ENCODE measurements around the gene BLM. TPM values are rescaled to one million over a fixed set of nuclear protein-coding genes. Genes with fewer than 3 reads are reported as not detected.
"Not testable (repeated sequence)": the region's sequence is repeated elsewhere in the genome, so short reads cannot be mapped to it uniquely, and the experiment has no call there.

The BLM gene
- total RNA-seq, 4 donors from 2014 or later, result 1.7 to 13.2 (median 4.2) TPM

DNA sequence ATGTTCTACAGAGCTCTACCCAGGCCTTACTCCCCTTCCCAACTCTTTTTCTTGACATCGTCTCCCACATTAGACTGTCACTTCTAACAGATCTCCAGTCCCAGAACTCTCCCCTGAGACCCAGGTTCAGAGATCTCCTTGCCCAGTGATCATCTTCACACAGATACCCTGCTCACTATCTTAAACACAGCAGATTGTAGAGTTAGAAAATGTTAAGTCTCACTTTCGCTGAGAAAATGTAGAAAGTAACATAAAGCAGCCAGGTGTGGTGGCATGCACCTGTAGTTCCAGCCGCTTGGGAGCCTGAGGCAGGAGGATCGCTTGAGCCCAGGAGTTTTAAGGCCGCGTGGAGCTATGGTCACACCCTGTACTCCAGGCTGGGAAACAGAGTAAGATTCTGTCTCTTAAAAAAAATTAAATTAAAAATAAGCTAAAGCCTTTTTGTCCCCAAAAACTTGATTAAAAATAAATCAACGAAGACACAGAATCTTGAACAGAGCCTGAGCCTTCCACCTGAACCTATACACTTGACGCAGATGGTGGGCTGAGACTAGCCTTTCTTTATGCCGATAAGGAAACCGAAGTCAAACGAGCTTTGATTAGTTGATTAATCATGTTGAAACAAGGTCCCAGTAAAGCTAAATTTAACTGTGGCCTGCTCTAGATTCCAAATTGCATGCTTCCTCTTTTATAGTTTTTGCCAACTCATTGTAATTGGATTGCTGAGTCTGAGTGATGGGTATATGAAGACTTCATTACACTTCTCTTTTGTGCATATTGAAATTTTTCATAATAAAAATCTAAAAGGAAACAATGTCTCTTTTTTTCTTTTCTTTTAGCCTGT is 31.3 kb upstream of the BLM start:
- TF ChIP-seq, protein P1, sequence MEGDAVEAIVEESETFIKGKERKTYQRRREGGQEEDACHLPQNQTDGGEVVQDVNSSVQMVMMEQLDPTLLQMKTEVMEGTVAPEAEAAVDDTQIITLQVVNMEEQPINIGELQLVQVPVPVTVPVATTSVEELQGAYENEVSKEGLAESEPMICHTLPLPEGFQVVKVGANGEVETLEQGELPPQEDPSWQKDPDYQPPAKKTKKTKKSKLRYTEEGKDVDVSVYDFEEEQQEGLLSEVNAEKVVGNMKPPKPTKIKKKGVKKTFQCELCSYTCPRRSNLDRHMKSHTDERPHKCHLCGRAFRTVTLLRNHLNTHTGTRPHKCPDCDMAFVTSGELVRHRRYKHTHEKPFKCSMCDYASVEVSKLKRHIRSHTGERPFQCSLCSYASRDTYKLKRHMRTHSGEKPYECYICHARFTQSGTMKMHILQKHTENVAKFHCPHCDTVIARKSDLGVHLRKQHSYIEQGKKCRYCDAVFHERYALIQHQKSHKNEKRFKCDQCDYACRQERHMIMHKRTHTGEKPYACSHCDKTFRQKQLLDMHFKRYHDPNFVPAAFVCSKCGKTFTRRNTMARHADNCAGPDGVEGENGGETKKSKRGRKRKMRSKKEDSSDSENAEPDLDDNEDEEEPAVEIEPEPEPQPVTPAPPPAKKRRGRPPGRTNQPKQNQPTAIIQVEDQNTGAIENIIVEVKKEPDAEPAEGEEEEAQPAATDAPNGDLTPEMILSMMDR (IDR thresholded peaks at IDR 0.05), result no peak
- DNase-seq (ENCODE audit: low spot score) (no peak), ATAC-seq (ENCODE audit: low FRiP score) (no peak)

DNA sequence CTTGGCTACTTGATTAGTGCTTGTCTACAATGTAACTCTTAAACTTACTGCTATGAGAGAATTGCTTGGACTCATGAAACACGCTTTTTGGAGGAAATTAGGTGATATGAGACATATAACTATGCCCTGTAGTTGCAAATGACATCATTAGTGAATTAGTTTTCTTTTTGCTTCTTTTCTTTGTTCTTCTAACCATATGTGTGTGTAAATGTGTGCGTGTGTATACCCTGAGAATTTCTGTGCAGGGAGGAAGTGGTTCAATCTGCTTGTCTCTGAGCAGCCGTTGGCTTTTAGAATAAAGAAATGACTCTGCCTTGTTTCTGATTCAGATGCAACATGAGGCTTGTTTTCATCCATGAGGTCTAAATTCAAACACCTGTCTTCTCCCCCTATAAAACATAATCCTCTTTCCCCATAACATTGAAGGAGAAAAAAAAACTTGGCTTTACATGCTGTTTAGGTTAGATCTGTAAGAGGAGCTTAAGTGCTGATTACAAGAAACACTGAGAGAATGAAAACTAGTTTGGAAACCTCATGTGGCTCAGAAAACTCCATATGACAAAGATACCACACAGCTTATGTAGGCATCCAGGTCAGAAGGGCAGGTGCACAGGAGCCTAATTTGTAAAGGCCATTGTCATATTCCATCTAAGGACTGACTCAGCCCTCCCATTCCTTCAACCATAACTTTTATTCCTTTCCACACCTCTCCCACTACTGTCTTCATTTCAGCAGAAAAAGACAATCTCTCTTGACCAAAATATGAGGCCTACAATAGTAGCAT is 30.5 kb upstream of the BLM start:
- TF ChIP-seq, protein P1 (IDR thresholded peaks at IDR 0.05), result no peak

DNA sequence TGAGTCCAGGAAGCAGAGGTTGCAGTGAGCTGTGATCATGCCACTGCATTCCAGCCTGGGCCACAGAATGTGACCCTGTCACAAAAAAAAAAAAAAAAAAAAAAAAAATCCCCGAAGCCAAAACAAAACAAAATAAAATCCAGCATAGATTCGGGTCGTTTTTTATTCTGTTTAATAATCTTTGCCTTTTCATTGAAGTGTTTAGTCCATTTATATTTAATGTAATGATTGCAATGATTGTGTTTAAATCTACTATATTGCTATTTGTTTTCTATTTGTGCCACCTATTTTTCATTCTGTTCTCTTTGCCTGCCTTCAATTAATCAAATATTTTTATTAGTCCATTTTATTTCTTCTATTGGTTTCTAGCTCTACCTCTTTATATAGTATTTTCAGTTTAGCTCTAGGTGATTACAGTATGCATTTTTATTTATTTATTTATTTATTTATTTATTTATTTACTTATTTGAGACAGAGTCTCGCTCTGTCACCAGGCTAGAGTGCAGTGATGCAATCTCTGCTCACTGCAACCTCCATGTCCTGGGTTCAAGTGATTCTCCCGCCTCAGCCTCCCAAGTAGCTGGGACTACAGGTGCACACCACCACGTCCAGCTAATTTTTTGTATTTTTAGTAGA is 27.7 kb upstream of the BLM start:
- not testable (repeated sequence) for ATAC-seq (ENCODE audit: low FRiP score); DNase-seq (ENCODE audit: low spot score)

More for the DNA sequence above, 30.5 kb upstream of the BLM start:
- no peak for DNase-seq (ENCODE audit: low spot score)
- no peak for ATAC-seq (ENCODE audit: low FRiP score)

DNA sequence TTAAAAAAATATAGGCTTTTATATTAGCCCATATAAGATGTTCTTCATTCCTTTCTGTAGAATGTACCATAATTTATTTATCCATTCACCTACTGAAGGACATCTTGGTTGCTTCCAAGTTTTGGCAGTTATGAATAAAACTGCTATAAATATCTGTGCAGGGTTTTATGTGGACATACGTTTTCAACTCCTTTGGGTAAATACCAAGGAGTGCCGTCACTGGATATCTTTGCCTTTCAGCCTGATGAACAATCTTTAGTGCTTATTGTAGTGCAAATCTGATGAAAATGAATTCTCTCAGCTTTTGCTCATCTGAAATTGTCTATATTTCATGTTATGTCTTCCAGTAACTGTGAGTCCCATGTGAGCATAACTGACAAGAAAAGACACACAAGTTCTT is 26.6 kb upstream of the BLM start:
- no peak for ATAC-seq (ENCODE audit: low FRiP score)
- DNase-seq (ENCODE audit: low spot score), result no peak
- TF ChIP-seq, protein P1 (IDR thresholded peaks at IDR 0.05), result no peak

DNA sequence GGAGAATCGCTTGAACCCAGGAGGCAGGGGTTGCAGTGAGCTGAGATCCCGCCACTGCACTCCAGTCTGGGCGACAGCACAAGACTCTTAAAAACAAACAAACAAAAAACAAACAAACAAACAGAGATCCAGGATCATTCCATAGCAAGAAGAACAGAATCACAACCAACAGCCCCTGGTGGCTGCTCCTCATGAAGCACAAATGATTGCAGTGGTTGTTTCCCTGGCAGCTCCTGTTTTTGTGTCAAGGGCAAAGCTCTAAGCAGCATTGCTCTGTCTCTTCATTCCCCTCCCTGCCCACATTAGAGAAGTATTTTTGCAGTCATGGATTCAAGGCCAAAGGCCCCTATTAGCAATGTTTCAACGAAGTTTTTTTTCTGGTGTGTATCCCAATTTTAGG is 25.8 kb upstream of the BLM start:
- no peak for ATAC-seq (ENCODE audit: low FRiP score)
- TF ChIP-seq, protein P1 (IDR thresholded peaks at IDR 0.05), result no peak
- no peak for DNase-seq (ENCODE audit: low spot score)

DNA sequence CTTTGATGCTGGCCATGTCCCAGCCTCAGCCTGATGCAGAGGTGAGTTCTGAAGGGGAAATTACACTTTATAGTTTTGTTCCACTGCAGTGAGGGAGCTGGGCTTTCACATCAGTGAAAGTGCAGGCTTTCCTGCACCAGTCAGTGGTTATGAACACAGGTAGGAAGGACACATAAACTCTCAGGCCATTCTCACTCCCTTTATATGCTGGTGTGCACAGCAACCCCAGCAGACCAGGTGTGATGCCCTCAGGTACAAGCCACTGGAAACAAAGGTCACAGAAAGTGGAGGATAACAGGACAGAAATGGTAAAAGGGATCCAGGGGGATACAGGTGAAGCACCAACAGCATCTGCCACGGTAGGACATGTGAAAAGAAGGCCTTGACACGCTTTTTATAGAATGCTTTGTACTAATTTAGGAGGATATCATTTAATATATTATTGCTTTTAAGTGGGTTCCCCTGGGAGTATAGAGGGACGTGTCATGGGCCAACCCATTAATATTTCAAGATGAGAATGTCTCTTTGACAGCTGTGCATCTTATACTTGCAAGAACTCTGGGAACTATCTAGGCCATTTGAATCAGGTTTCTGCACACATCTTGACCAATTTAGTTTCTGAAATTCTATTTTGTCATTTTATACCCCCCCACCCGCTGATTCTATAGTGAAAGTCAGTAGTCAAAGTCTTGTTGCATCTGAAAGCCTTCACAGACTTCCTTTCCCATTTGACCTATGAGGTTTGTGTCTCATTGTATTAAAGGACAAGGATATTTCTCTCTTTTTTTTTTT is 25.0 kb upstream of the BLM start:
- no peak for ATAC-seq (ENCODE audit: low FRiP score)
- no peak for DNase-seq (ENCODE audit: low spot score)
- TF ChIP-seq, protein P1 (IDR thresholded peaks at IDR 0.05), result no peak

Data from omental fat pad (tissue), 4 donors.